HEK293T (cell line): ENCODE results near the gene MT1B.

Source experiments
- ARNT ChIP-seq: fragments of 450-650 bp; IDR thresholded peaks from 2 replicates; pipeline ENCODE4 v1.6.1; 2017; ENCODE audit warnings: mild to moderate bottlenecking
- ELF4 ChIP-seq: fragments of 450-650 bp; IDR thresholded peaks from 2 replicates; pipeline ENCODE4 v1.6.1; 2017; ENCODE audit warnings: antibody characterized with exemption
- TF ChIP-seq, protein P1 (sequence below): fragments of 450-650 bp; IDR thresholded peaks from 2 replicates; pipeline ENCODE4 v1.6.1; 2016

DNA sequence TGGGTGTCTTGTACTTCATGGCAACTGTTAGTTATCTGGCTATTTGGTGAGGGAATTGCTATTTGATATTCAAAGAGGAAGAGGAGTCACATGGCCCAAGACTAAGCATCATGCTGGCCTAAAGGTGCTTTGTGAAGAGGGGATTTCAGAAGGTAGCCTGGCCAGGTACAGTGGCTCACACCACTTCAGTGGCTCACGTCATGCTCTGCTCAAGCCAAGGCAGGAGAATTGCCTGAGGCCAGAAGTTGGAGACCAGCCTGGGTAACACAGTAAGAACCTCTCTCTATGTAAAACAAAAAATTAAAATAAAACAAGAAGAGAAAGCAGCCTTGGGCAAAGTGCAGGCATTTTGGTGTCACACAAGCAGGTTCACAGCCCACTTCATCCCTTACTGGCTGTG lies 6.4 kb upstream of the MT1B start:
- TF ChIP-seq, protein P1, sequence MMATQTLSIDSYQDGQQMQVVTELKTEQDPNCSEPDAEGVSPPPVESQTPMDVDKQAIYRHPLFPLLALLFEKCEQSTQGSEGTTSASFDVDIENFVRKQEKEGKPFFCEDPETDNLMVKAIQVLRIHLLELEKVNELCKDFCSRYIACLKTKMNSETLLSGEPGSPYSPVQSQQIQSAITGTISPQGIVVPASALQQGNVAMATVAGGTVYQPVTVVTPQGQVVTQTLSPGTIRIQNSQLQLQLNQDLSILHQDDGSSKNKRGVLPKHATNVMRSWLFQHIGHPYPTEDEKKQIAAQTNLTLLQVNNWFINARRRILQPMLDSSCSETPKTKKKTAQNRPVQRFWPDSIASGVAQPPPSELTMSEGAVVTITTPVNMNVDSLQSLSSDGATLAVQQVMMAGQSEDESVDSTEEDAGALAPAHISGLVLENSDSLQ, result no peak
- no peak for TF ChIP-seq ELF4
- TF ChIP-seq ARNT, result no peak
